SJSA1 (cell line): ENCODE data around the gene NMNAT2. TPM values are rescaled to one million over a fixed set of nuclear protein-coding genes. Genes with fewer than 3 reads are reported as not detected.
"Not testable (repeated sequence)": the region's sequence is repeated elsewhere in the genome, so short reads cannot be mapped to it uniquely, and the experiment has no call there.

Experiments used
- DNase-seq, 2 experiments: peaks; one replicate each; pipeline ENCODE4 v3.0.0-alpha.2; 2015 to 2020; ENCODE audit warnings: low spot score in 2 of 2, low read depth in 1 of 2
- H3K27ac ChIP-seq: fragments of 250-450 bp; sonication (Bioruptor Pico); 2 replicates; pipeline ENCODE4 v1.5.1; 2020; ENCODE audit warnings: mild to moderate bottlenecking, moderate library complexity
- H3K27me3 ChIP-seq: fragments of 250-450 bp; sonication (Bioruptor Pico); replicated peaks from 2 replicates; pipeline ENCODE4 v1.5.1; 2020; ENCODE audit warnings: mild to moderate bottlenecking, moderate library complexity
- H3K36me3 ChIP-seq: fragments of 250-450 bp; sonication (Bioruptor Pico); 2 replicates; pipeline ENCODE4 v1.5.1; 2020; ENCODE audit warnings: mild to moderate bottlenecking
- H3K4me1 ChIP-seq: fragments of 250-450 bp; sonication (Bioruptor Pico); replicated peaks from 2 replicates; pipeline ENCODE4 v1.6.1; 2021; ENCODE audit warnings: mild to moderate bottlenecking
- H3K4me3 ChIP-seq: fragments of 250-450 bp; sonication (Bioruptor Pico); 2 replicates; pipeline ENCODE4 v1.5.1; 2020; ENCODE audit warnings: mild to moderate bottlenecking
- H3K9me3 ChIP-seq: fragments of 250-450 bp; sonication (Bioruptor Pico); replicated peaks from 2 replicates; pipeline ENCODE4 v1.5.1; 2020; ENCODE audit warnings: mild to moderate bottlenecking
- total RNA-seq: library from RNA; depleted of rRNA; stranded (reverse); fragments of >200 nt; shearing (Covaris generic); gene quantifications from 2 replicates; pipeline ENCODE4 v1.2.3, GENCODE V29; 2014

NMNAT2 gene
- total RNA-seq, 1 experiment from 2014 or later, result 0.50 TPM

DNA sequence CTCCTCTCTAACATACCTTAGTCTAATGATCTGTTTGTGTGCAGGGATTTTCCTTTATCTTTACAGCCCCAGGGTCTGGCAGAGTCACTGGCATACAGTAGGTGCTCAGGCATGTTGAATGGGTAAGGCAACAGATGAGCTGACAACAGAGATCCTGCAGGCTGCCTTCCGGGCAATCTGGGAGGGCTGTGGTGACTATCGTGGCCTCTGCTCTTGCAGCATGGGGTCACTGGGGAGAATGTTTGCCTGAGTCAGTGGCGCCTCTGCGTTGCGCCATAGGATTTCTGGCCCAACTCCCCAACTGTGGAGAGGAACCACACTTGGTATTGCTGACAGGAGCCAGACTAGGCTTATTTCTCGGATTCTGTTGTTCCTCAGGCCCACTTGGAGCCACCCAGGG is 138.3 kb downstream of the NMNAT2 start:
- Histone ChIP-seq H3K9me3 (no peaks in the 10 kb centered on the region), H3K4me1 (peaks cover 43% of the 10 kb centered on the region), H3K4me3 (no peak overlapping the region), H3K36me3 (no peaks in the 10 kb centered on the region), H3K27me3 (no peaks in the 10 kb centered on the region), H3K27ac (peak overlapping the region; percentile 97)
- peak; percentile 45 to 56 for DNase-seq

GRCh38 chr1:183278739-183279591 is 139.2 kb downstream of the NMNAT2 start:
- H3K4me1 ChIP-seq, result peaks cover 44% of the 10 kb centered on the region
- H3K9me3 ChIP-seq, result no peaks in the 10 kb centered on the region
- H3K27ac ChIP-seq, result peak overlapping the region; percentile 97
- H3K4me3 ChIP-seq, result no peak overlapping the region
- no peaks in the 10 kb centered on the region for H3K36me3 ChIP-seq
- no peaks in the 10 kb centered on the region for H3K27me3 ChIP-seq
- DNase-seq, result peak; percentile 83 to 89

- Histone ChIP-seq H3K36me3 (no peaks in the 10 kb centered on the region), H3K4me1 (peaks cover 51% of the 10 kb centered on the region)
- DNase-seq, result peak in 1 of 2 experiments; percentile 52
Observed at GRCh38 chr1:183277821-183278738, 140.1 kb downstream of the NMNAT2 start.

DNA sequence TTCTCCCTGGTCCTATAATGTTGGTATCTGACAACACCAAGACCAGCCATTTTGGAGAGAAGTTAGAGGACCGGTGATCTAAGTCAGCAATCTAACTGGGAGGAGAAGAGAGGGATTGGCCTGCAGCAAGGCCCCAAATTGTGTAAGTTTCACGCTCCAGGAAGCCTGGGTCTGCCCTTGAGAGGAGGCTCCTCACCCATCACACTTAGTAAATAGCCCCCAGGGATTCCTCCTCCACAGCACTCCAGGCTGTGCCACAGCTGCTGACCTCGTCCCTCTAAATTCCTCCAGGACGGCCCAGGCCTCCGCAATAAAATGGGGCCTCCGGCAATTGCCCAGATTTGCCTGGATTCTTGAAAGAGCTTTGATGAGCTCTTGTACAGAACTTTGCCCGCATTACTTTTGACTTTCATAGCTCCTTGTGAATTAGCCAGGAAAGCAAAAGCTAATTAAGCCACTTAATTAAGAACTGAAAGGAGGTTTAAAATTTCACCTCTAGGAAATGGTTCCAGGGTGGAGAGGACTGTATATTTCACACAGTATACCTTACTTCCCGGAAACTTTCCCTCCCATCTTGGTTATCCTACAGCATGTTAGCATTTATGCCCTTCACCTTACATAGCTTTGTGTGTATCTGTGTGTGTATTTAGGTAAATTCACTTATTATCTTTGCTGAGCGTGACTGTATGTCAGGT is 141.6 kb downstream of the NMNAT2 start:
- Histone ChIP-seq H3K27ac (no peak overlapping the region), H3K4me1 (peaks cover 63% of the 10 kb centered on the region), H3K36me3 (no peaks in the 10 kb centered on the region), H3K27me3 (no peaks in the 10 kb centered on the region), H3K9me3 (no peaks in the 10 kb centered on the region), H3K4me3 (no peak overlapping the region)
- DNase-seq, result no peak

More at GRCh38 chr1:183277821-183278738, 140.1 kb downstream of the NMNAT2 start:
- no peaks in the 10 kb centered on the region for H3K9me3 ChIP-seq
- H3K4me3 ChIP-seq, result no peak overlapping the region
- H3K27me3 ChIP-seq, result no peaks in the 10 kb centered on the region
- H3K27ac ChIP-seq, result peak overlapping the region; percentile 97

- Histone ChIP-seq H3K27ac (no peak overlapping the region), H3K36me3 (no peaks in the 10 kb centered on the region), H3K4me1 (peaks cover 64% of the 10 kb centered on the region), H3K27me3 (no peaks in the 10 kb centered on the region), H3K4me3 (no peak overlapping the region), H3K9me3 (no peaks in the 10 kb centered on the region)
- no peak for DNase-seq
Observed at GRCh38 chr1:183275322-183275721, 142.9 kb downstream of the NMNAT2 start.

DNA sequence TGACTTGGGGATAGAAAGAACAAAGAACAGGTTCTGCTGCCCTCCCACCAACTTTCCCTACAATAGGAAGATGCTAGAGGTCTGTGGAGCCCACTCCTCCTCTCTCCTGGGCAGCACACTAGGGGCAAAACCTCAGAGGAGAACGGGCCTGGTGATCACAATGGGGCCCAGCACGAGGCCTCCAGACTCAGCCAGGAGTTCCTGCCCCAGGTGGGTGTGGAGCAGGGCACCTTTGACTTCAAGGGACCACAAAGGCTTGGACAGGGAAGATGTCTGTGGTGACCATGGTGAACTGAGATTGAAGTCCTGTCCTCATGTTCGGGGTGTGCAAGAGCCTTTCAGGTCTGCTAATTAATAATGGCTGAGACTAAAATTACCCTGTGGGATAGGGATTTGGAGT is 143.3 kb downstream of the NMNAT2 start:
- Histone ChIP-seq H3K4me1 (peaks cover 62% of the 10 kb centered on the region), H3K27ac (no peak overlapping the region), H3K4me3 (no peak overlapping the region), H3K27me3 (no peaks in the 10 kb centered on the region), H3K9me3 (no peaks in the 10 kb centered on the region), H3K36me3 (no peaks in the 10 kb centered on the region)
- DNase-seq, result no peak

DNA sequence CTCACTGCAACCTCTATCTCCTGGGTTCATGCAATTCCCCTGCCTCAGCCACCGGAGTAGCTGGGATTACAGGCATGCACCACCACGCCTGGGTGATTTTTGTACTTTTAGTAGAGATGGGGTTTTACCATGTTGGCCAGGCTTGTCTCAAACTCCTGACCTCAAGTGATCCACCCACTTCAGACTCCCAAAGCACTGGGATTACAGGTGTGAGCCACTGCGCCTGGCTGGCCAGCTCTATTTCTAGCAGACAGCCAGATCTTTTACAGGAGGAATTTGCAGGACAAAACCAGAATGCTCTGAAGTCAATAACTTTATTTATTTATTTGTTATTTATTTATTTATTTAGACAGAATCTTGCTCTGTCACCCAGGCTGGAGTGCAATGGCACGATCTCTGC is 144.2 kb downstream of the NMNAT2 start:
- H3K9me3 ChIP-seq, DNase-seq, H3K27me3 ChIP-seq, H3K36me3 ChIP-seq, H3K27ac ChIP-seq, H3K4me3 ChIP-seq: not testable (repeated sequence)
- H3K4me1 ChIP-seq, result peaks cover 54% of the 10 kb centered on the region

DNA sequence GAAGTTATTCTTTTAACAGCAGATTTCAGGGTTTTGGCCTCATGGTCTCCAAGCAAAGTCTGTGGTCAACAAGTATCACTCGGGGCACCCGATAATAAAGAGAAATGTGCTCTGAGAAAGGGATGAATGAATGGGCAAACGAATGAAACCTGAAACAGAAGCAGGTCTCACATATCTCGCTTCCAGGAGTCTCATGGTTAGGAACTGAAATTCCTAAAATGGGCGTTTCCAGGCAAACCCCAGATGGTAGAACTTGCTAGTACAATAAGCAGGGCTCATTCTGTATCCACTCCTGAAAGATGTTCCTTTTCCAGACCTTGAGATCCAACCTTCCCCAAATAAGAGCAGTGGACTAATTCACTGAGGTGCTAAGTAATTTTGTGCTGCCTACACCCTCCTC is 144.9 kb downstream of the NMNAT2 start:
- no peaks in the 10 kb centered on the region for H3K9me3 ChIP-seq
- H3K36me3 ChIP-seq, result no peaks in the 10 kb centered on the region
- peaks cover 49% of the 10 kb centered on the region for H3K4me1 ChIP-seq
- no peak overlapping the region for H3K4me3 ChIP-seq
- DNase-seq, result peak in 1 of 2 experiments; percentile 27
- no peaks in the 10 kb centered on the region for H3K27me3 ChIP-seq
- peak overlapping the region; percentile 89 for H3K27ac ChIP-seq

GRCh38 chr1:183272390-183272848 is 145.8 kb downstream of the NMNAT2 start:
- peaks cover 46% of the 10 kb centered on the region for H3K4me1 ChIP-seq
- no peaks in the 10 kb centered on the region for H3K9me3 ChIP-seq
- no peak overlapping the region for H3K4me3 ChIP-seq
- peak; percentile 71 to 83 for DNase-seq
- H3K27ac ChIP-seq, result peak overlapping the region; percentile 89
- no peaks in the 10 kb centered on the region for H3K36me3 ChIP-seq
- no peaks in the 10 kb centered on the region for H3K27me3 ChIP-seq

- H3K27ac ChIP-seq, result peak overlapping the region; percentile 89
- H3K27me3 ChIP-seq, result no peaks in the 10 kb centered on the region
- no peaks in the 10 kb centered on the region for H3K36me3 ChIP-seq
- no peaks in the 10 kb centered on the region for H3K9me3 ChIP-seq
- DNase-seq, result peak; percentile 77 to 89
- H3K4me1 ChIP-seq, result peaks cover 46% of the 10 kb centered on the region
- H3K4me3 ChIP-seq, result no peak overlapping the region
Observed at GRCh38 chr1:183270541-183271141, 147.5 kb downstream of the NMNAT2 start.

DNA sequence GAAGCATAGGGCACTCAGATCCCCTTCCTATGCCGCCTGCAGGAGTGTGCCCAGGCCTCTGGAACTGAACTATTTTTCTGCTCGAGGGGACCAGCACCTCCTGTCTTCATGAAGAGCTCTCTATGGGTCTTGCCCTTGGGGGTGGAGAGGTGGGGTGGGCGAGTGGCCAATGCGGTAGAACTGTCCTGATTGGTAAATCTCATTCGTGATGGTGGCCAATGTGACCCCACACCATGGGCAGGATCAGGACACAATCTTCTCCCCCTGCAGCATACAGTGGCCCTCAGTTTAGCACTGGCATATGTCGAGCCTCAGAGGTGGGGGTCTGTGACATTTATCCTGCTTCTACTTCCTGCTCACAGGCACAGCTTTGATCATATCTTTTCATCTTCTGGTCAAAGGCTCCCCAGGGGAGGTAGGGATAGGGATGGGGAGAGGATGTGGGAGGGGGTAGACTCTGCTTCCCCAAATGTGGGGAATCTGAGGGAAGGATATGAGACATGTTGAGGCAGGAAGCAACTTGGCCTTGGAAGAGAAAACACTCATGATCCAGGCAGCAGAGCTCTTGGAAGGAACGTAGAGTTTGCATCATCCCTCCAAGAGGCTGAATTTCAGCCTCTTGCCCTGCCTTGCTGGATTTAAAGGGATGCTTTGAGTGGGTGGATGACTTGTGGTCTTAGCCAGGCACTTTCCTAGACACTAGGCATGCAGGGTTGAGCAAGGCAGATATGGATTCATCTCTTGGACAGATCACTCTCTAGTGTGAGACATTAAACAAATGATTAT is 150.3 kb downstream of the NMNAT2 start:
- H3K27ac ChIP-seq, result no peak overlapping the region
- DNase-seq, result no peak
- H3K27me3 ChIP-seq, result no peaks in the 10 kb centered on the region
- H3K4me3 ChIP-seq, result no peak overlapping the region
- H3K4me1 ChIP-seq, result peaks cover 36% of the 10 kb centered on the region
- H3K36me3 ChIP-seq, result no peaks in the 10 kb centered on the region
- H3K9me3 ChIP-seq, result no peaks in the 10 kb centered on the region

- Histone ChIP-seq H3K36me3 (no peaks in the 10 kb centered on the region), H3K9me3 (no peaks in the 10 kb centered on the region), H3K4me1 (peaks cover 8% of the 10 kb centered on the region), H3K27me3 (no peaks in the 10 kb centered on the region), H3K27ac (no peak overlapping the region), H3K4me3 (no peak overlapping the region)
- DNase-seq, result no peak
Observed at GRCh38 chr1:183263886-183264602, 154.1 kb downstream of the NMNAT2 start.
